ENCODE results near the gene GAGE12C.
"Not testable (repeated sequence)": the region's sequence is repeated elsewhere in the genome, so short reads cannot be mapped to it uniquely, and the experiment has no call there.

The GAGE12C gene, protein sequence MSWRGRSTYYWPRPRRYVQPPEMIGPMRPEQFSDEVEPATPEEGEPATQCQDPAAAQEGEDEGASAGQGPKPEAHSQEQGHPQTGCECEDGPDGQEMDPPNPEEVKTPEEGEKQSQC
- long read RNA-seq, donor 1 = 0 reads
- long read RNA-seq, donor 2 = 0 reads
- long read RNA-seq, donor 3 = 0 reads
- long read RNA-seq, donor 4 = 0 reads
- long read RNA-seq, donor 5 = 0 reads
- long read RNA-seq, donor 6 = 0 reads
- long read RNA-seq, donor 7 = 0 reads
- long read RNA-seq, donor 8 = 0 reads

DNA sequence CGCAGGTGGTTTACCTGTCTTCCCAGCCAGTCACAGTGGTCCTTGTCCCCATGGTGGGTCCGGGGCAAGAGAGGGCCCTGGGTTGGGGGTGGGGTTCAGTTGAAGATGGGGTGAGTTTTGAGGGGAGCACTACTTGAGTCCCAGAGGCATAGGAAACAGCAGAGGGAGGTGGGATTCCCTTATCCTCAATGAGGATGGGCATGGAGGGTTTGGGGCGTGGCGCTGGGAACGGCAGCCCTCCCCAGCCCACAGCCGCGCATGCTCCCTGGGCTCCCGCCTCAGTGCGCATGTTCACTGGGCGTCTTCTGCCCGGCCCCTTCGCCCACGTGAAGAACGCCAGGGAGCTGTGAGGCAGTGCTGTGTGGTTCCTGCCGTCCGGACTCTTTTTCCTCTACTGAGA lies at the start of gene GAGE12C:
GAGE12C (plus strand) TSS at position 301 of the 400 bp plus-strand sequence. CDS start 1,155 bp downstream, outside the sequence.
- not testable (repeated sequence) for DNase-seq

DNA sequence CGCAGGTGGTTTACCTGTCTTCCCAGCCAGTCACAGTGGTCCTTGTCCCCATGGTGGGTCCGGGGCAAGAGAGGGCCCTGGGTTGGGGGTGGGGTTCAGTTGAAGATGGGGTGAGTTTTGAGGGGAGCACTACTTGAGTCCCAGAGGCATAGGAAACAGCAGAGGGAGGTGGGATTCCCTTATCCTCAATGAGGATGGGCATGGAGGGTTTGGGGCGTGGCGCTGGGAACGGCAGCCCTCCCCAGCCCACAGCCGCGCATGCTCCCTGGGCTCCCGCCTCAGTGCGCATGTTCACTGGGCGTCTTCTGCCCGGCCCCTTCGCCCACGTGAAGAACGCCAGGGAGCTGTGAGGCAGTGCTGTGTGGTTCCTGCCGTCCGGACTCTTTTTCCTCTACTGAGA lies 9.5 kb downstream of the GAGE12C start, which contains the start of gene GAGE12D:
GAGE12D (plus strand) TSS at position 301 of the 400 bp plus-strand sequence. CDS start 1,155 bp downstream, outside the sequence.
- DNase-seq = not testable (repeated sequence)

DNA sequence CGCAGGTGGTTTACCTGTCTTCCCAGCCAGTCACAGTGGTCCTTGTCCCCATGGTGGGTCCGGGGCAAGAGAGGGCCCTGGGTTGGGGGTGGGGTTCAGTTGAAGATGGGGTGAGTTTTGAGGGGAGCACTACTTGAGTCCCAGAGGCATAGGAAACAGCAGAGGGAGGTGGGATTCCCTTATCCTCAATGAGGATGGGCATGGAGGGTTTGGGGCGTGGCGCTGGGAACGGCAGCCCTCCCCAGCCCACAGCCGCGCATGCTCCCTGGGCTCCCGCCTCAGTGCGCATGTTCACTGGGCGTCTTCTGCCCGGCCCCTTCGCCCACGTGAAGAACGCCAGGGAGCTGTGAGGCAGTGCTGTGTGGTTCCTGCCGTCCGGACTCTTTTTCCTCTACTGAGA lies 19.0 kb downstream of the GAGE12C start, which contains the start of gene GAGE12E:
GAGE12E (plus strand) TSS at position 301 of the 400 bp plus-strand sequence. CDS start 1,155 bp downstream, outside the sequence.
- DNase-seq = not testable (repeated sequence)

DNA sequence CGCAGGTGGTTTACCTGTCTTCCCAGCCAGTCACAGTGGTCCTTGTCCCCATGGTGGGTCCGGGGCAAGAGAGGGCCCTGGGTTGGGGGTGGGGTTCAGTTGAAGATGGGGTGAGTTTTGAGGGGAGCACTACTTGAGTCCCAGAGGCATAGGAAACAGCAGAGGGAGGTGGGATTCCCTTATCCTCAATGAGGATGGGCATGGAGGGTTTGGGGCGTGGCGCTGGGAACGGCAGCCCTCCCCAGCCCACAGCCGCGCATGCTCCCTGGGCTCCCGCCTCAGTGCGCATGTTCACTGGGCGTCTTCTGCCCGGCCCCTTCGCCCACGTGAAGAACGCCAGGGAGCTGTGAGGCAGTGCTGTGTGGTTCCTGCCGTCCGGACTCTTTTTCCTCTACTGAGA lies 28.6 kb downstream of the GAGE12C start, which contains the start of gene GAGE12F:
GAGE12F (plus strand) TSS at position 301 of the 400 bp plus-strand sequence. CDS start 1,155 bp downstream, outside the sequence.
- not testable (repeated sequence) for DNase-seq

DNA sequence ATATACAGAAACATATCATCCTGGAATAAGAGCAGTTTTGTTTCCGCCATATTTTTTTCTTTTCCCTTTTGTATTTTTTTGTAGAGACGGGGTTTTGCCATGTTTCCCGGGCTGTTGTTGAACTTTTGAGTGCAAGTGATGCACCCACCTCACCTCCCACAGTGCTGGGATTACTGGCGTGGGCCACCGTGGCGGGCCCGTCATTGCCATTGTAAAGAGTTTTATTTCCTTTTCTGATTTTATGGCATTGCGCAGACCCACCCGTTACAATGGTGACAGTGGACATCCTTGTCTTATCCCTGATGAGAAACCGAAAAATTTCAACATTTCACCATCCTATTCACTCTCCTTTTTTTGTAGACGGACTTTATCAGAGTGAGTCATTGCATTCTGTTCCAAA lies 36.8 kb downstream of the GAGE12C start:
- not testable (repeated sequence) for DNase-seq

DNA sequence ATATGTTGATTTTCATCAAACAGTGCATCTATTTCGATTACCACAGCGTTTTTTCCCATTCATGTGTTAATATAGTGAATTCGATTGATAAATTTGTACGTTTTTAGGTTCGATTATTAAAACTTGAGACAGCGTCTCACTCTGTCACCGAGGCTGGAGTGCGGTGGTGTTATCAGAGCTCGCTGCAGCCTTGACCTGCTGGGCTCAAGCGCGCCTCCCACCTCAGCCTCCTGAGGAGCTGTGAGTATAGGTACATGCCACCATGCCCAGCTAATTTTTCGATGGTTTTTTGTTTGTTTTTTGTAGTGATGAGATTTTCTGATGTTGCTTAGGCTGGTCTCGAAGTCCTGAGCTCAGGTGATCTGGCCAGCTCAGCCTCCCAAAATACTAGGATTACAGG lies 37.2 kb downstream of the GAGE12C start:
- not testable (repeated sequence) for DNase-seq

DNA sequence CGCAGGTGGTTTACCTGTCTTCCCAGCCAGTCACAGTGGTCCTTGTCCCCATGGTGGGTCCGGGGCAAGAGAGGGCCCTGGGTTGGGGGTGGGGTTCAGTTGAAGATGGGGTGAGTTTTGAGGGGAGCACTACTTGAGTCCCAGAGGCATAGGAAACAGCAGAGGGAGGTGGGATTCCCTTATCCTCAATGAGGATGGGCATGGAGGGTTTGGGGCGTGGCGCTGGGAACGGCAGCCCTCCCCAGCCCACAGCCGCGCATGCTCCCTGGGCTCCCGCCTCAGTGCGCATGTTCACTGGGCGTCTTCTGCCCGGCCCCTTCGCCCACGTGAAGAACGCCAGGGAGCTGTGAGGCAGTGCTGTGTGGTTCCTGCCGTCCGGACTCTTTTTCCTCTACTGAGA lies 38.1 kb downstream of the GAGE12C start, which contains the start of gene GAGE12G:
GAGE12G (plus strand) TSS at position 301 of the 400 bp plus-strand sequence. CDS start 1,155 bp downstream, outside the sequence.
- not testable (repeated sequence) for DNase-seq

DNA sequence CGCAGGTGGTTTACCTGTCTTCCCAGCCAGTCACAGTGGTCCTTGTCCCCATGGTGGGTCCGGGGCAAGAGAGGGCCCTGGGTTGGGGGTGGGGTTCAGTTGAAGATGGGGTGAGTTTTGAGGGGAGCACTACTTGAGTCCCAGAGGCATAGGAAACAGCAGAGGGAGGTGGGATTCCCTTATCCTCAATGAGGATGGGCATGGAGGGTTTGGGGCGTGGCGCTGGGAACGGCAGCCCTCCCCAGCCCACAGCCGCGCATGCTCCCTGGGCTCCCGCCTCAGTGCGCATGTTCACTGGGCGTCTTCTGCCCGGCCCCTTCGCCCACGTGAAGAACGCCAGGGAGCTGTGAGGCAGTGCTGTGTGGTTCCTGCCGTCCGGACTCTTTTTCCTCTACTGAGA lies 47.7 kb downstream of the GAGE12C start, which contains the start of gene GAGE12H:
GAGE12H (plus strand) TSS at position 301 of the 400 bp plus-strand sequence. CDS start 1,155 bp downstream, outside the sequence.
- DNase-seq = not testable (repeated sequence)

Measured in right kidney (tissue), 9 donors.